Cardiac muscle cell (in vitro differentiated cells and primary cell): ENCODE data around the gene ADA. TPM values are rescaled to one million over a fixed set of nuclear protein-coding genes. Genes with fewer than 3 reads are reported as not detected.

Experiments used
- DNase-seq, 2 donors: peaks; one replicate each; pipeline versions ENCODE4 v3.0.0 to v3.0.0-alpha.2; 2010 to 2017; ENCODE audit warnings: low read depth in 1 of 2, low spot score in 1 of 2
- H3K27ac ChIP-seq: fragments of 200-600 bp; sonication (generic); 2 replicates; pipeline ENCODE4 v1.5.1; 2016
- H3K27me3 ChIP-seq: fragments of 200-600 bp; sonication (generic); 2 replicates; pipeline ENCODE4 v1.6.0; 2016; ENCODE audit warnings: control low read depth
- H3K36me3 ChIP-seq: fragments of 200-600 bp; sonication (generic); 2 replicates; pipeline ENCODE4 v1.5.1; 2016; ENCODE audit warnings: control low read depth
- H3K4me1 ChIP-seq: fragments of 200-600 bp; sonication (generic); 2 replicates; pipeline ENCODE4 v1.8.1; 2017; ENCODE audit warnings: low read depth, mild to moderate bottlenecking, mixed run types
- H3K4me3 ChIP-seq: fragments of 200-600 bp; sonication (generic); 2 replicates; pipeline ENCODE4 v1.5.1; 2016; ENCODE audit warnings: mild to moderate bottlenecking
- H3K9me3 ChIP-seq: fragments of 200-600 bp; sonication (generic); 2 replicates; pipeline ENCODE4 v1.5.1; 2017; ENCODE audit warnings: low read depth, mild to moderate bottlenecking, control low read depth
- polyA plus RNA-seq: library from polyadenylated mRNA; unstranded; fragments of >200 nt; fragmentation: Nextera tagmentation; extraction: Ambion mirVana; gene quantifications from 2 replicates; pipeline ENCODE4 v1.2.1, GENCODE V29; 2016
- total RNA-seq: library from RNA; depleted of rRNA; stranded (reverse); fragments of >200 nt; gene quantifications from 2 replicates; pipeline ENCODE4 v1.2.3, GENCODE V29; 2016
- TF ChIP-seq, protein P1 (sequence below): IDR thresholded peaks from 2 replicates; pipeline ENCODE4 v1.5.1; 2012; ENCODE audit warnings: low read depth, mild to moderate bottlenecking, low read length

ADA gene
- total and polyA plus RNA-seq, 2 experiments from 2014 or later: 16.7 to 18.9 TPM

DNA sequence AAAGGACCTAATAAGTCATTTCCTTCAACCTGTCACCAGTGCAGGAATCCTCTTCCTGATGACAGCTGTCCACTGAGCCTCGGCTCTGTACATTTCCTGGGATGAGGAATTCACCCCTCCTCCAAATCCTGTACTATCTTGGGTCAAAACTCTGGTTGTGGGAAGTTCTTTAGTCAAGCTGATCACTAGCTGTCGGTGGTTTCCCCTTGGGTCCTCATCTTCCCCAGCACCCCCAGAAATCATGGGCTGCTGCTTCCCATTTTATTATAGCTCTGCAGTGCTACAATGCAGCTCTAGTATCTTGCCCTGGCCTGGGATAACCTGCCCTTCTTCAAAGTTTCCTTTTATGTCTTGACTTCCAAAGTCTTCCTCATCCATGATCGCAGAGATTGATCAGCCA is 14.6 kb upstream of the ADA start:
- Histone ChIP-seq H3K4me1 (no peaks in the 10 kb centered on the region), H3K27me3 (no peaks in the 10 kb centered on the region), H3K4me3 (no peak overlapping the region), H3K36me3 (no peaks in the 10 kb centered on the region), H3K27ac (no peak overlapping the region), H3K9me3 (no peaks in the 10 kb centered on the region)
- TF ChIP-seq, protein P1, sequence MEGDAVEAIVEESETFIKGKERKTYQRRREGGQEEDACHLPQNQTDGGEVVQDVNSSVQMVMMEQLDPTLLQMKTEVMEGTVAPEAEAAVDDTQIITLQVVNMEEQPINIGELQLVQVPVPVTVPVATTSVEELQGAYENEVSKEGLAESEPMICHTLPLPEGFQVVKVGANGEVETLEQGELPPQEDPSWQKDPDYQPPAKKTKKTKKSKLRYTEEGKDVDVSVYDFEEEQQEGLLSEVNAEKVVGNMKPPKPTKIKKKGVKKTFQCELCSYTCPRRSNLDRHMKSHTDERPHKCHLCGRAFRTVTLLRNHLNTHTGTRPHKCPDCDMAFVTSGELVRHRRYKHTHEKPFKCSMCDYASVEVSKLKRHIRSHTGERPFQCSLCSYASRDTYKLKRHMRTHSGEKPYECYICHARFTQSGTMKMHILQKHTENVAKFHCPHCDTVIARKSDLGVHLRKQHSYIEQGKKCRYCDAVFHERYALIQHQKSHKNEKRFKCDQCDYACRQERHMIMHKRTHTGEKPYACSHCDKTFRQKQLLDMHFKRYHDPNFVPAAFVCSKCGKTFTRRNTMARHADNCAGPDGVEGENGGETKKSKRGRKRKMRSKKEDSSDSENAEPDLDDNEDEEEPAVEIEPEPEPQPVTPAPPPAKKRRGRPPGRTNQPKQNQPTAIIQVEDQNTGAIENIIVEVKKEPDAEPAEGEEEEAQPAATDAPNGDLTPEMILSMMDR: no peak
- DNase-seq: no peak

DNA sequence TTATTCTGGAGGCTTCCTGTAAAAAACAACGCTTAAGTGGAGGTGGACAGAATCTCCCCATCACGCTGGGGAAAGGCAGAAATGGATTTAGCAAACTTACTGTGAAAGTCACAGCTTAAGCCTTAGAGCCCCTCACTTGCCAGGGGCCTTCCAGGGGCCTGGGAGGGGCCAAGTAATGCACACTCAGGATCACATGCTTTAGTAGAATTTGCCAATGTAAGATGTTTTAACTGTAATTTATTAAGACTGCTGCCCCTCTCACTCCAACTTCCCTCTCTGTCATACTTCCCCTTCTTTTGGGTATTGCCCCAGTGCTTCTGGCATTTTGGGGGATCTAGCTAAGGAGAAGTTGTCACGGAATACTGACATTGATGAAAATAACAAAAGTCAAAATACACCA is 12.6 kb upstream of the ADA start:
- H3K36me3 ChIP-seq: no peaks in the 10 kb centered on the region
- H3K4me1 ChIP-seq: no peaks in the 10 kb centered on the region
- no peaks in the 10 kb centered on the region for H3K27me3 ChIP-seq
- no peaks in the 10 kb centered on the region for H3K9me3 ChIP-seq
- DNase-seq: no peak
- H3K27ac ChIP-seq: no peak overlapping the region
- no peak overlapping the region for H3K4me3 ChIP-seq
- TF ChIP-seq, protein P1: no peak

DNA sequence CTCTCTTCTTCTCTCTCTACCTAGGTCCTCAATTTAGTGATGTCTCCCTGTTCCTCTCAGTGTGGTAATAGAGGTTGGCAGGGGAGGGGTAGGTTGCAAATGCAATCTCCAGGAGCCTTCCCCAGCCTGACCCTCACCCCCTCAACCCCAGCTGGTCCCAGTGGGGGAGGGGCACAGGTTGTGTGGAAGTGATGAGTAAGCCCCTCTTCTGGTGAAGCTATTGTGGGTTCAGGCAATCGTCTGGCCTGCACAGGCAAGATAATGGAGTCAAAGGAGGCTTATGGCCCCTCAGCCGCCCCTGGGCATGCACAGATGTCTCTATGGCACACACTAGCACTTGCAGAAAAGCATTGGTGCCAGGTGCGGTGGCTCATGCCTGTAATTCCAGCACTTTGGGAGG is 10.8 kb upstream of the ADA start:
- Histone ChIP-seq H3K4me1 (no peaks in the 10 kb centered on the region), H3K27ac (no peak overlapping the region), H3K27me3 (no peaks in the 10 kb centered on the region), H3K4me3 (no peak overlapping the region), H3K9me3 (no peaks in the 10 kb centered on the region), H3K36me3 (no peaks in the 10 kb centered on the region)
- TF ChIP-seq, protein P1: no peak
- DNase-seq: no peak

DNA sequence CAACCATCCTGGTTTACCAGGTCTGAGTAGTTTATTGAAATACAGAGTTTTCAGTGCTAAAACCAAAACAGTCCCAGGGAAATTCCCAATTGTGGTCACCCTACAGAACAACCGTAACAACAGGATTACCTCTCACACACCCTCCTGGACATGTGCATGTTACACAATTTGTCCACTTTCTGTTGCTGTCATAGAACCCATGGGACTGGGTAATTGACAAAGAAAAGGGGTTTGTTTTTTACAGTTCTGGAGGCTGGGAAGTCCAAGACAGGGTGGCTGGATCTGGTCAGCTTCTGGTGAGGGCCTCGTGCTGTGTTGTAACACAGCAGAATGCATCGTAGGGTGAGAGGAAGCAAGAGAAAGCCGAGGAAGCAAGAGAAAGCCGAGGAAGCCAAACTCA is 9.1 kb upstream of the ADA start:
- no peaks in the 10 kb centered on the region for H3K4me1 ChIP-seq
- TF ChIP-seq, protein P1: no peak
- H3K36me3 ChIP-seq: no peaks in the 10 kb centered on the region
- no peaks in the 10 kb centered on the region for H3K27me3 ChIP-seq
- H3K9me3 ChIP-seq: no peaks in the 10 kb centered on the region
- no peak overlapping the region for H3K4me3 ChIP-seq
- H3K27ac ChIP-seq: no peak overlapping the region
- no peak for DNase-seq

DNA sequence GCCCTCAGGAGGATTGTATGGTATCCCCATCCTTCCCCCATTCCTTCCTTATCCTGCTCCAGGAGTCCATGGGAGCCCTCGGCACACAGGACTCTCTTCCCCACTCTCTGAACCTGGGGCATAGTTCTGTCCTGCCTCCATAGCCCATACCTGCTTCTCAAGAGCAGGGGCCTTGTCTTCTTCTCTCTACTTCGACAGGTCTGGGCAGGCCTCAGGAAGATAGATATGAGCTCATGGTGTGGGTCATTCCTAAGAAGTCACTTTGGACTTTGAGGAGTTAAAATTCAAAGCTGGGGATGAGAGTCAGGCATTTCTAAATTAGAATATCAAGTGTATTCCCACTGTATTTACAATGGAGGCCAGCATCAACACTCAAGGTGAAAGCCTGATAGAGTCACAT is 8.4 kb upstream of the ADA start:
- Histone ChIP-seq H3K27me3 (no peaks in the 10 kb centered on the region), H3K4me3 (no peak overlapping the region), H3K36me3 (no peaks in the 10 kb centered on the region), H3K9me3 (no peaks in the 10 kb centered on the region), H3K27ac (no peak overlapping the region), H3K4me1 (no peaks in the 10 kb centered on the region)
- TF ChIP-seq, protein P1: no peak
- DNase-seq: no peak

DNA sequence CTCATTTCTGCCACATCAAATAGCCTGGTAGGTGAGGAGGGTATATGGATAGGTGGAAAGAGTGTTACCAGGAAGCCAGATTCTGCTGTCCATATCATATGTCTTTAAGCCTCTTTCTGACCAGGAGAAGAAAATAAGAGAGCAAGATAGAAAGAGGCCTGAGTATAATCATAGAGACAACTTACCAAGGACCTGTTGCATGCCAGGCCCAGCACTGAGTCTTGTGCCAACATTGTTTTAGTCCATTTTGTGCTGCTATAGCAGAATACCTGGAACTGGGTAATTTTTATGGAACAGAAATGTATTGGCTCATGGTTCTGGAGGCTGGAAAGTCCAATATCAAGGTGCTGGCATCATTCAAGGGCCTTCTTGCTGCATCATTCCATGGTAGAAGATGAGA is 7.3 kb upstream of the ADA start:
- Histone ChIP-seq H3K36me3 (no peaks in the 10 kb centered on the region), H3K9me3 (no peaks in the 10 kb centered on the region), H3K27ac (no peak overlapping the region), H3K4me1 (no peaks in the 10 kb centered on the region), H3K4me3 (no peak overlapping the region), H3K27me3 (no peaks in the 10 kb centered on the region)
- TF ChIP-seq, protein P1: no peak
- DNase-seq: no peak
